Hepatocyte (in vitro differentiated cells): ENCODE results near the gene SST. TPM values are rescaled to one million over a fixed set of nuclear protein-coding genes. Genes with fewer than 3 reads are reported as not detected.

ENCODE experiments used
- DNase-seq: peaks from one replicate; pipeline ENCODE4 v3.0.0-alpha.2; 2016; ENCODE audit warnings: low spot score
- H2AFZ ChIP-seq: fragments of 200-600 bp; sonication (generic); 2 replicates; pipeline ENCODE4 v1.6.0; 2016; ENCODE audit warnings: antibody characterized with exemption, mild to moderate bottlenecking
- H3K27ac ChIP-seq: fragments of 200-600 bp; sonication (generic); 2 replicates; pipeline ENCODE4 v1.5.1; 2016; ENCODE audit warnings: mild to moderate bottlenecking
- H3K27me3 ChIP-seq: fragments of 200-600 bp; sonication (generic); 2 replicates; pipeline ENCODE4 v1.6.1; 2016
- H3K36me3 ChIP-seq: fragments of 200-600 bp; sonication (generic); replicated peaks from 2 replicates; pipeline ENCODE4 v1.5.1; 2016; ENCODE audit warnings: low read depth; ENCODE audit not compliant: insufficient read depth
- H3K4me1 ChIP-seq: fragments of 200-600 bp; sonication (generic); 2 replicates; pipeline ENCODE4 v1.5.1; 2016; ENCODE audit warnings: mild to moderate bottlenecking, moderate library complexity; ENCODE audit not compliant: insufficient read depth
- H3K4me2 ChIP-seq: fragments of 200-600 bp; sonication (generic); 2 replicates; pipeline ENCODE4 v1.6.0; 2016
- H3K4me3 ChIP-seq: fragments of 200-600 bp; sonication (generic); 2 replicates; pipeline ENCODE4 v1.5.1; 2016; ENCODE audit warnings: mild to moderate bottlenecking
- H3K79me2 ChIP-seq: fragments of 200-600 bp; sonication (generic); 2 replicates; pipeline ENCODE4 v1.6.0; 2017; ENCODE audit warnings: mild to moderate bottlenecking
- H3K9me2 ChIP-seq: fragments of 200-600 bp; sonication (generic); replicated peaks from 2 replicates; pipeline ENCODE4 v1.6.0; 2017; ENCODE audit warnings: mild to moderate bottlenecking; ENCODE audit not compliant: insufficient read depth
- H3K9me3 ChIP-seq: fragments of 200-600 bp; sonication (generic); 2 replicates; pipeline ENCODE4 v1.5.1; 2016; ENCODE audit warnings: low read depth, mild to moderate bottlenecking
- H4K20me1 ChIP-seq: fragments of 200-600 bp; sonication (generic); 2 replicates; pipeline ENCODE4 v1.6.0; 2016; ENCODE audit warnings: mild to moderate bottlenecking; ENCODE audit not compliant: insufficient read depth, poor library complexity, severe bottlenecking
- EZH2 ChIP-seq: fragments of 200-600 bp; sonication (generic); IDR thresholded peaks from 2 replicates; pipeline ENCODE4 v1.6.1; 2016; ENCODE audit warnings: antibody characterized with exemption, mild to moderate bottlenecking, borderline replicate concordance
- EZH2phosphoT487 ChIP-seq: fragments of 200-600 bp; sonication (generic); IDR thresholded peaks from one replicate; pipeline ENCODE4 v1.6.1; 2018; ENCODE audit warnings: antibody characterized with exemption, mild to moderate bottlenecking, low read depth, moderate library complexity; ENCODE audit not compliant: unreplicated experiment, severe bottlenecking
- WGBS: methylation state at CpG from one replicate; pipeline ENCODE4 v1.1.6; 2016; ENCODE audit warnings: low lambda C conversion rate; ENCODE audit errors: missing lambda C conversion rate; 5-methylcytosine and 5-hydroxymethylcytosine counted together
- polyA plus RNA-seq: library from polyadenylated mRNA; unstranded; fragments of >200 nt; fragmentation: Nextera tagmentation; extraction: Ambion mirVana; gene quantifications from 2 replicates; pipeline ENCODE4 v1.2.1, GENCODE V29; 2016
- total RNA-seq: library from RNA; depleted of rRNA; stranded (reverse); fragments of >200 nt; gene quantifications from 2 replicates; pipeline ENCODE4 v1.2.3, GENCODE V29; 2014
- TF ChIP-seq, protein P1 (sequence below): fragments of 200-600 bp; sonication (generic); IDR thresholded peaks from 2 replicates; pipeline ENCODE4 v1.5.1; 2016; ENCODE audit warnings: antibody characterized with exemption, mild to moderate bottlenecking; ENCODE audit not compliant: poor library complexity

Gene SST
- total and polyA plus RNA-seq, 2 experiments from 2014 or later, result 53.5 to 112 TPM

- 83% methylated on average over 3 of the region's 3 CpGs for WGBS
- no peaks in the 10 kb centered on the region for H3K9me2 ChIP-seq
- TF ChIP-seq EZH2phosphoT487 (no peak), EZH2 (no peak)
- TF ChIP-seq, protein P1, sequence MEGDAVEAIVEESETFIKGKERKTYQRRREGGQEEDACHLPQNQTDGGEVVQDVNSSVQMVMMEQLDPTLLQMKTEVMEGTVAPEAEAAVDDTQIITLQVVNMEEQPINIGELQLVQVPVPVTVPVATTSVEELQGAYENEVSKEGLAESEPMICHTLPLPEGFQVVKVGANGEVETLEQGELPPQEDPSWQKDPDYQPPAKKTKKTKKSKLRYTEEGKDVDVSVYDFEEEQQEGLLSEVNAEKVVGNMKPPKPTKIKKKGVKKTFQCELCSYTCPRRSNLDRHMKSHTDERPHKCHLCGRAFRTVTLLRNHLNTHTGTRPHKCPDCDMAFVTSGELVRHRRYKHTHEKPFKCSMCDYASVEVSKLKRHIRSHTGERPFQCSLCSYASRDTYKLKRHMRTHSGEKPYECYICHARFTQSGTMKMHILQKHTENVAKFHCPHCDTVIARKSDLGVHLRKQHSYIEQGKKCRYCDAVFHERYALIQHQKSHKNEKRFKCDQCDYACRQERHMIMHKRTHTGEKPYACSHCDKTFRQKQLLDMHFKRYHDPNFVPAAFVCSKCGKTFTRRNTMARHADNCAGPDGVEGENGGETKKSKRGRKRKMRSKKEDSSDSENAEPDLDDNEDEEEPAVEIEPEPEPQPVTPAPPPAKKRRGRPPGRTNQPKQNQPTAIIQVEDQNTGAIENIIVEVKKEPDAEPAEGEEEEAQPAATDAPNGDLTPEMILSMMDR, result no peak
- no peak for DNase-seq
- H3K9me3 ChIP-seq, result no peaks in the 10 kb centered on the region
- no peaks in the 10 kb centered on the region for H3K4me1 ChIP-seq
- no peak overlapping the region for H2AFZ ChIP-seq
- H4K20me1 ChIP-seq, result no peaks in the 10 kb centered on the region
- H3K4me2 ChIP-seq, result no peak overlapping the region
- H3K36me3 ChIP-seq, result no peaks in the 10 kb centered on the region
- H3K27me3 ChIP-seq, result no peaks in the 10 kb centered on the region
- no peaks in the 10 kb centered on the region for H3K79me2 ChIP-seq
- H3K27ac ChIP-seq, result no peak overlapping the region
- no peak overlapping the region for H3K4me3 ChIP-seq
Observed at GRCh38 chr3:187630404-187630803, 39.8 kb downstream of the SST start.

GRCh38 chr3:187629711-187630110 is 40.5 kb downstream of the SST start:
- no peak overlapping the region for H3K4me3 ChIP-seq
- no peak overlapping the region for H3K27ac ChIP-seq
- no peak for DNase-seq
- no peaks in the 10 kb centered on the region for H3K9me3 ChIP-seq
- TF ChIP-seq EZH2 (no peak), EZH2phosphoT487 (no peak)
- TF ChIP-seq, protein P1, result no peak
- H3K79me2 ChIP-seq, result no peaks in the 10 kb centered on the region
- no peaks in the 10 kb centered on the region for H3K27me3 ChIP-seq
- H3K4me2 ChIP-seq, result no peak overlapping the region
- H2AFZ ChIP-seq, result no peak overlapping the region
- H3K4me1 ChIP-seq, result no peaks in the 10 kb centered on the region
- H3K9me2 ChIP-seq, result no peaks in the 10 kb centered on the region
- no peaks in the 10 kb centered on the region for H3K36me3 ChIP-seq
- H4K20me1 ChIP-seq, result no peaks in the 10 kb centered on the region
- whole genome bisulfite sequencing, result 73% methylated on average over 4 of the region's 4 CpGs

DNA sequence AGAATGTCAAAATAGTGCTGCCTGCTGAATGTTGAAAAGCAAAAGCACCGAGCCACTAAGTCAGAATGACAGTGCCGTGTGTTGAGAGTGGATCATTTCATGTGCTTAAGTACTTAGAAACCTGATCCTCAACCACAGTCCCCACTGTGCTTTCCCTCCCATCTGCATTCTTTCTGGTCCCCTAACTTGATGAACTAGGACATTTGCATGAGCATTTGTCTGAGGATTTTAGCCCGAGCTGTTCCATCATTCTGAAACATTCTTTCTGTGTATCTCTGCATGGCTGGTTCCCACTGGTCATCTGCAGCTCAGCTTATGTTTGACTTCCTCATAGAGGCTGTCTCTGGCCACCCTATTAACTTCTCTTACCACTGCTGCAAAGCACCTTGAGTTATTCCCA is 42.0 kb downstream of the SST start:
- Histone ChIP-seq H3K4me1 (no peaks in the 10 kb centered on the region), H3K9me2 (no peaks in the 10 kb centered on the region), H3K36me3 (no peaks in the 10 kb centered on the region), H4K20me1 (no peaks in the 10 kb centered on the region), H2AFZ (no peak overlapping the region), H3K4me3 (no peak overlapping the region), H3K4me2 (no peak overlapping the region), H3K9me3 (no peaks in the 10 kb centered on the region), H3K27ac (no peak overlapping the region), H3K79me2 (no peaks in the 10 kb centered on the region), H3K27me3 (no peaks in the 10 kb centered on the region)
- WGBS, result 36% methylated on average over 3 of the region's 3 CpGs
- no peak for DNase-seq
- TF ChIP-seq, protein P1, result no peak
- TF ChIP-seq EZH2, result no peak
- TF ChIP-seq EZH2phosphoT487, result no peak

DNA sequence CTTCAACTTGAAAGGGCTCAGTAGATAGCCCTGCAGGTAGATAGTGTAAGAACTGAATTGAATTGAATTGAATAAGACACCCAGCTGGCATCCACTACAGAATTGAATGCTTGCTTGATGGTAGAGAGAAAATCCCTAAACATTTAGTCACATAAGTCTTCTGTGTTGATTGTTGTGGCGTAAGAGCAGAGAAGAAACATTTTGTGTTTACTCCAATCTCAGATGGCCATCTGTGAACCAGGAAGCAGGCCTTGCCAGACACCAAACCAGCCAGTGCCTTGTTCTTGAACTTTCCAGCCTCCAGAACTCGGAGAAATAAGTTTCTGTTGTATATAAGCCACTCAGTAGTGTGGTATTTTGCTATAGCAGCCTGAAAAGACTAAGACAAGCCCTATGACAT is 43.6 kb downstream of the SST start:
- Histone ChIP-seq H3K36me3 (no peaks in the 10 kb centered on the region), H3K4me3 (no peak overlapping the region), H3K27me3 (no peaks in the 10 kb centered on the region), H3K4me2 (no peak overlapping the region), H4K20me1 (no peaks in the 10 kb centered on the region), H3K27ac (no peak overlapping the region), H2AFZ (no peak overlapping the region), H3K79me2 (no peaks in the 10 kb centered on the region), H3K4me1 (no peaks in the 10 kb centered on the region), H3K9me3 (no peaks in the 10 kb centered on the region), H3K9me2 (no peaks in the 10 kb centered on the region)
- TF ChIP-seq EZH2phosphoT487, result no peak
- TF ChIP-seq, protein P1, result no peak
- TF ChIP-seq EZH2, result no peak
- WGBS, result 89% methylated on average over 2 of the region's 2 CpGs
- DNase-seq, result no peak
